Body of pancreas (tissue), 4 donors: ENCODE measurements around the gene CAV1. TPM values are rescaled to one million over a fixed set of nuclear protein-coding genes. Genes with fewer than 3 reads are reported as not detected.

ENCODE experiments used
- ATAC-seq: fragments of 150-250 bp; one replicate; pipeline ENCODE4 v1.9.1; 2016
- DNase-seq, 4 donors: peaks; one replicate each; pipeline ENCODE4 v3.0.0-alpha.2; 2019
- H3K27ac ChIP-seq, 4 donors: fragments of 200-600 bp; sonication (generic); 1 replicate in 3 of 4; 2 replicates in 1 of 4; pipeline versions ENCODE4 v1.5.1 to v1.6.1; 2016 to 2019; ENCODE audit warnings: mild to moderate bottlenecking in 1 of 4, mixed read lengths in 1 of 4, moderate library complexity in 1 of 4
- H3K27me3 ChIP-seq, 2 donors: fragments of 200-600 bp; sonication (generic); one replicate each; pipeline ENCODE4 v1.6.0; 2016; ENCODE audit warnings: mild to moderate bottlenecking in 1 of 2
- H3K36me3 ChIP-seq, 2 donors: fragments of 200-600 bp; sonication (generic); replicated peaks in 1 of 2; 2 replicates each; pipeline ENCODE4 v1.5.1; 2016; ENCODE audit warnings: low read depth in 2 of 2; ENCODE audit not compliant: insufficient read depth in 1 of 2
- H3K4me1 ChIP-seq: fragments of 200-600 bp; sonication (generic); one replicate; pipeline ENCODE4 v1.6.0; 2016
- H3K4me3 ChIP-seq, 2 donors: fragments of 200-600 bp; sonication (generic); 1 replicate in 1 of 2; 2 replicates in 1 of 2; pipeline ENCODE4 v1.5.1; 2016 to 2019
- H3K9me3 ChIP-seq, 3 donors: fragments of 200-600 bp; sonication (generic); 1 replicate in 2 of 3; 2 replicates in 1 of 3; pipeline ENCODE4 v1.5.1; 2016
- POLR2A ChIP-seq, 3 donors: fragments of 450-650 bp; IDR thresholded peaks; one replicate each; pipeline ENCODE4 v1.6.1; 2016; ENCODE audit warnings: antibody characterized with exemption in 3 of 3, mild to moderate bottlenecking in 2 of 3
- WGBS, 2 donors: methylation state at CpG; one replicate each; pipeline ENCODE4 v1.1.5; 2017; 5-methylcytosine and 5-hydroxymethylcytosine counted together
- intact Hi-C: fragments of 100-400 bp; cut with DNase I; formaldehyde crosslinking; loops from one replicate; pipeline ENCODE4 v1.15.1; 2023
- total RNA-seq, 2 donors: library from RNA; depleted of rRNA; stranded (reverse); fragments of >200 nt; gene quantifications; one replicate each; pipeline ENCODE4 v1.1.0, GENCODE V29; 2016
- TF ChIP-seq, protein P1 (sequence below), 7 experiments: fragments of 450-650 bp in 4 of 7; fragments of 200-600 bp in 3 of 7; sonication (generic) in 3 of 7; IDR thresholded peaks; one replicate each; pipeline ENCODE4 v1.5.1; 2016 to 2019; ENCODE audit warnings: antibody characterized with exemption in 7 of 7

The CAV1 gene
- total RNA-seq, 2 donors from 2014 or later, result 28.5 to 32.6 TPM

DNA sequence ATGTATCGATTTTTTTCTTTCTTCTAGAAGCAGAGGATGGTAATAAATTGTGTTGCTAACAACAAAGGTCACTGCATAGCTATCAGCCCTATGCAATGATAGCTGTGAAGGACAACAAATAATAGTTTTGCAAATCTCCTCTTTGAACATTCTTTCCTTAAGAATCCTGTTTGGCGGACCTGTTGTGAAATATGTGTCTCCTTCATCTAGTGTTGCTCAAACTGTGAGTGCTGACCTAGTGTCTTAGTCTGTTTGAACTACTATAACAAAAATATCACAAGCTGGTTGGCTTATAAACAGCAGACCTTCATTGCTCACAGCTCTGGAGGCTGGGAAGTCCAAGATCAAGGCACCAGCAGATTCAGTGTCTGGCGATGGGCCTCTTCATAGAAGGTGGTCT, 53.7 kb downstream of the CAV1 start:
- DNase-seq (no peak), ATAC-seq (no peak)
- intact Hi-C loops, result no loop called here
- Histone ChIP-seq H3K9me3 (no peaks in the 10 kb centered on the region), H3K4me1 (peaks cover 17% of the 10 kb centered on the region), H3K27me3 (no peaks in the 10 kb centered on the region), H3K4me3 (no peak overlapping the region), H3K36me3 (no peaks in the 10 kb centered on the region), H3K27ac (no peak overlapping the region)
- TF ChIP-seq, protein P1, sequence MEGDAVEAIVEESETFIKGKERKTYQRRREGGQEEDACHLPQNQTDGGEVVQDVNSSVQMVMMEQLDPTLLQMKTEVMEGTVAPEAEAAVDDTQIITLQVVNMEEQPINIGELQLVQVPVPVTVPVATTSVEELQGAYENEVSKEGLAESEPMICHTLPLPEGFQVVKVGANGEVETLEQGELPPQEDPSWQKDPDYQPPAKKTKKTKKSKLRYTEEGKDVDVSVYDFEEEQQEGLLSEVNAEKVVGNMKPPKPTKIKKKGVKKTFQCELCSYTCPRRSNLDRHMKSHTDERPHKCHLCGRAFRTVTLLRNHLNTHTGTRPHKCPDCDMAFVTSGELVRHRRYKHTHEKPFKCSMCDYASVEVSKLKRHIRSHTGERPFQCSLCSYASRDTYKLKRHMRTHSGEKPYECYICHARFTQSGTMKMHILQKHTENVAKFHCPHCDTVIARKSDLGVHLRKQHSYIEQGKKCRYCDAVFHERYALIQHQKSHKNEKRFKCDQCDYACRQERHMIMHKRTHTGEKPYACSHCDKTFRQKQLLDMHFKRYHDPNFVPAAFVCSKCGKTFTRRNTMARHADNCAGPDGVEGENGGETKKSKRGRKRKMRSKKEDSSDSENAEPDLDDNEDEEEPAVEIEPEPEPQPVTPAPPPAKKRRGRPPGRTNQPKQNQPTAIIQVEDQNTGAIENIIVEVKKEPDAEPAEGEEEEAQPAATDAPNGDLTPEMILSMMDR (IDR thresholded peaks at IDR 0.05), result no peak
- TF ChIP-seq POLR2A (IDR thresholded peaks at IDR 0.05), result no peak
- WGBS, 2 donors, result 73 to 85% methylated on average over 3 of the region's 3 CpGs

DNA sequence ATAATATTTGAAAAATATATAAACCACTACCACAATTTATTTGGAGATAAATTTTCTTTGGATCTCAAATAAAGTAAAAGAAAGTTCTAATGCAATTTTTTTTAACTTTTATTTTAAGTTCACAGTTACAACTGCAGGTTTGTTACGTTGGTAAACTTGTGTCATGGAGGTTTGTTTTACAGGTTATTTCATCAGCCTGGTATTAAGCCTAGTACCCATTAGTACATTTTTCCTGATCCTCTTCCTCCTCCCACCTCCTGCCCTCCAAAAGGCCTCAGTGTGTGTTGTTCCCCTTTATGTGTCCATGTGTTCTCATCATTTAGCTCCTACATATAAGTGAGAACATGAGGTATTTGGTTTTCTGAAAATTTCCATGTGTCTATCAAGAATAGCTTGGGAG, 54.5 kb downstream of the CAV1 start:
- no peaks in the 10 kb centered on the region for H3K36me3 ChIP-seq
- DNase-seq (no peak), ATAC-seq (no peak)
- H3K4me1 ChIP-seq, result peaks cover 23% of the 10 kb centered on the region
- intact Hi-C loops, result no loop called here
- no peak overlapping the region for H3K27ac ChIP-seq
- H3K9me3 ChIP-seq, result no peaks in the 10 kb centered on the region
- TF ChIP-seq, protein P1 (IDR thresholded peaks at IDR 0.05), result no peak
- no peak for TF ChIP-seq POLR2A (IDR thresholded peaks at IDR 0.05)
- 90 to 97% methylated on average over 1 of the region's 1 CpG for WGBS, 2 donors
- no peaks in the 10 kb centered on the region for H3K27me3 ChIP-seq
- no peak overlapping the region for H3K4me3 ChIP-seq

DNA sequence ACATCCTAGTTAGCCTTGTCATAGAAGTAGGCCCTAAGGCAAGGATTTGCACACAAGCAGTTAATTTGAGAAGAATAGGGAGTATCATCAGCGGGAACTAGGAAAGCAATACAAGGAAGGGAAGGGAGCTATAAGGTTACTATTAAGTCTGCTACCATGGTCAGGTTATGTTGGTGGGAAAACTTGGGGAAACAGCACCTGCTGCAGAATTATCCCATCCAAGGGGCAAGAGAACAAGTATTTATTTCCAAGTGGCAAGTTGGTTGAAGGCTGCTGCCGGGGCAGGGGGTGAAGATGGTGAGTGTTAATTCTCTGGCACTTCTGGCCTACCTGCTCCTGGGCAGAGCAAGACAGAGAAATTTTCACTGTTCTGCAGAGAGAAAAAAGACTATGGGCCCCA, 55.0 kb downstream of the CAV1 start:
- TF ChIP-seq POLR2A (IDR thresholded peaks at IDR 0.05), result no peak
- TF ChIP-seq, protein P1 (IDR thresholded peaks at IDR 0.05), result no peak

DNA sequence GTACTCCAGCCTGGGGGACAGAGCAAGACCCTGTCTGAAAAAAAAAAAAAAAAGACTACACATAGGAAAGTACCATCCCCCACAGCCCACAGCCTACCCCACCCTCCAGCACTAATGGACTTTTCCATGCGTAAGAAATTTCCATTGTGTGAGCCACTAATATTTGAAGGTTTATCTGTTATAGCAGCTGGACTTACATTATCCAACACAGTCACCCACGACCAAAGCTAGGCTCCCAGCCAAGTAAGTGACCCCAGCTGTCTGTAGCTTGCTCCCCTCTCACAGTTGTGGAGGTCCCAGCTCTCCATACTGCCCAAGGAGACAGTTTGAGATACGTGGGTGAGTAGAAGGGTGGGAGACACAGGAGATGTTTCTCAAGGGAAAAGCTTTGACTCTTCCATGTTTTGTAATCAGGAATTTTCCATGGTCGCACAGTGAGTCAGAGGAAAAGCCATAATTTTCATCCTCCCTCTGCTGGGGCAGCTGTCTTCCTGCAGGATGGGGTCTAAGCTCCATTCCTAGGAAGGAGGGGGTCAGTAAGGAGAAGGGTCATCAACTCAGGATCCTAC, 57.4 kb downstream of the CAV1 start:
- H3K9me3 ChIP-seq, result no peaks in the 10 kb centered on the region
- H3K4me3 ChIP-seq, result no peak overlapping the region
- H3K27ac ChIP-seq, result no peak overlapping the region
- no peaks in the 10 kb centered on the region for H3K36me3 ChIP-seq
- 78 to 87% methylated on average over 4 of the region's 4 CpGs for WGBS, 2 donors
- H3K4me1 ChIP-seq, result peaks cover 34% of the 10 kb centered on the region
- DNase-seq (no peak), ATAC-seq (no peak)
- intact Hi-C loops, result loop anchor here (10.0 kb wide), 1 partner anchor 417 kb away; no protein-coding TSS in a partner anchor
- H3K27me3 ChIP-seq, result no peaks in the 10 kb centered on the region
- TF ChIP-seq POLR2A (IDR thresholded peaks at IDR 0.05), result no peak
- TF ChIP-seq, protein P1 (IDR thresholded peaks at IDR 0.05), result no peak

More for the DNA sequence above, 55.0 kb downstream of the CAV1 start:
- ATAC-seq, result peak; percentile 71
- peak; percentile 64 to 84 (median 70) for DNase-seq
- WGBS, 2 donors, result 40 to 47% methylated on average over 2 of the region's 2 CpGs
- no peak overlapping the region for H3K27ac ChIP-seq
- no peaks in the 10 kb centered on the region for H3K36me3 ChIP-seq
- no peaks in the 10 kb centered on the region for H3K9me3 ChIP-seq
- intact Hi-C loops, result loop anchor here (10.0 kb wide), 1 partner anchor 415 kb away; no protein-coding TSS in a partner anchor
- H3K4me1 ChIP-seq, result peaks cover 28% of the 10 kb centered on the region
- no peak overlapping the region for H3K4me3 ChIP-seq
- no peaks in the 10 kb centered on the region for H3K27me3 ChIP-seq
